ENCODE measurements around the gene TOR1A.
"Not testable (repeated sequence)": the region's sequence is repeated elsewhere in the genome, so short reads cannot be mapped to it uniquely, and the experiment has no call there.

Gene TOR1A

DNA sequence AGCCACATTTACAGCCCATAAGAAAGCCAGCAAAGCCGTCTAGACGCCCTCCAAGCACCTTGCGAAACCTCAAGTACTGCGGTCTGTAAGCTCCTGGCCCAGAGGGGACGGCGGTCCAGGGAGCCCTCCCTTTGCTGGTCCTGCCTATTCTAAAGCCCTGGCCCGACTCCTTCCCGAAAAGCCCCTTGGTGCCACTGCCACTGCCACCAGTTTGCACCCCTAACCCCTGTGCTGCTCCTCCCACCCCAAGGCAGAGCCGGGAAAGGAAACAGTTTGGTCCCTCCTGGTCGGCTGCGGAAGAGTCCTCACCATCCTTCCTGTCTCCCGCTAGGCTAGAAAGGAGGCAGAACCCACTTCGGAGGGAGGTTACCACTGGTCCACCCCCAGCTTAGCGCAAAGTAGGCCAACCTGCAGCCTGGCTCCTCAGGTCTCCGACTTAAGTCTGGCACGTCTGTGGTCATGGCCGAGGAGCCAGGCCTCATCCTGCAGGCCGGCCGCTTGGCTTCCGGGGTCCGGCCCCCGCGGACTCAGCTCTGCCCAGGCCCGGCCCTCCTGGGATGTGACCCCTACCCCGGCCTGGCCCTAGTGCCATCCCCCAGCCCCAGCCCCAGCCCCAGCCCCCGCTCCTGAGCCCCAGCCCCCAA, 916 bp downstream of the TOR1A start:
- peak; percentile 64 for DNase-seq (ENCODE audit: low spot score)

DNA sequence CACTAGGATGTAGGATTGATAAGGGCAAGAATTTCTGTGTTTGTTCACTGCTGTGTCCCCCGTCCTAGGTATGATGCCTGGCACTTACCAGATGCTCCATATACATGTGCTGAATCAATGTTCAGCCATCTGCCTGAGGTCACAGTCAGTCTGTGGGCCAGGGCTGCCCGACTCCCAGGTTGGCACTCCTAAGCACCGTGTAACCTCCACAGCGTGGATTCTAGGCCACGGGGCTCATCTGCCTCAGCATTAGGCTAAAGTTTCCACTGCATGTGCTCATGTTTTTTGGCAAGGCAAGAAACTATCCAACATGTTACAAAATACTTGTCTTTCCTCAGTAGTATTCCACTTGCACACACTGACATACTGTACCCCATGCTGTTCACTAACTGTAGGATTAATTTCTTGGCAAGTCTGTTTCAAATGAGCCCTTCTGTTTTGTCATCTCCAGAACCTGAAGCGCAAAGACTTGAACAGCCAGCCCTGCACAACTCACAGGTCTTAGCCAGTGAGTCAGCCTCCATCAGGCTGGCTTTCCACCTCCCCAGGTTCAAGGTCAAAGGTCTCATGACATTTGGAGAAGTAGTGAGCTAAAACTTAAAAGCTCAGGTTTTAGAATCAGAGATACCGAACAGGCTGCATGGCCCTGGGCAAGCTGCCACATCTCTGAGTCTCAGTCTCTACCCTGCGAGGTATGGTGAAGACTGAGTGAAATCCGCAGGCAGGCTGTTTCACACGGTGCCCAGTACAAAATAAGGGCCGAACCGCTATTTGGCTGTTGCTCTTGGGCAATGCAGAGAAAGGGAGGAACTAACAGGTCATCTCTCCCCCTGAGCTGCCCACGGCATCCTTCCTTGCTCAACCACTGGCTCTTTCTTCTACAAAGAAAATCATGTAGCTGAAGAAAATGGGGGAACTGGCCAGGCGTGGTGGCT, 7.2 kb downstream of the TOR1A start:
- DNase-seq (ENCODE audit: low spot score), result no peak

DNA sequence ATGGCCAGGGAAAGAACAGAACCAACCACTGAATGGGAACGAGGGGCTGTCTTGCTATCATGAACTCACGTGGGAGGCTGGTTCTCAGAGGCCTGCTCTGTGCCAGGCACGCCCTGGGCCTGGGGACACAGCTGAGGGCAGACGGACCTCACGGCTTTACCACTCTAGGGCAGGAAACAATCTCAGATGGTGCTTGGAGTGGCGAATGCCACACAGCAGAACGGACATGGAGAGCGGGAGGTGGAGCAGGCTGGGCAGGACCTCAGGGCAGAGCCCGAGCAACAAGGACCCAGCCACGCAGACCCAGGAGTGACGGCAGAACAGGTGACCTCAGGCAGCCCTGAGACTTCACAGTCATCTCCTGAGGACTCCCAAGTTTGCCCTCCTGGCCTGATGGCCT, 8.7 kb downstream of the TOR1A start:
- no peak for DNase-seq (ENCODE audit: low spot score)

DNA sequence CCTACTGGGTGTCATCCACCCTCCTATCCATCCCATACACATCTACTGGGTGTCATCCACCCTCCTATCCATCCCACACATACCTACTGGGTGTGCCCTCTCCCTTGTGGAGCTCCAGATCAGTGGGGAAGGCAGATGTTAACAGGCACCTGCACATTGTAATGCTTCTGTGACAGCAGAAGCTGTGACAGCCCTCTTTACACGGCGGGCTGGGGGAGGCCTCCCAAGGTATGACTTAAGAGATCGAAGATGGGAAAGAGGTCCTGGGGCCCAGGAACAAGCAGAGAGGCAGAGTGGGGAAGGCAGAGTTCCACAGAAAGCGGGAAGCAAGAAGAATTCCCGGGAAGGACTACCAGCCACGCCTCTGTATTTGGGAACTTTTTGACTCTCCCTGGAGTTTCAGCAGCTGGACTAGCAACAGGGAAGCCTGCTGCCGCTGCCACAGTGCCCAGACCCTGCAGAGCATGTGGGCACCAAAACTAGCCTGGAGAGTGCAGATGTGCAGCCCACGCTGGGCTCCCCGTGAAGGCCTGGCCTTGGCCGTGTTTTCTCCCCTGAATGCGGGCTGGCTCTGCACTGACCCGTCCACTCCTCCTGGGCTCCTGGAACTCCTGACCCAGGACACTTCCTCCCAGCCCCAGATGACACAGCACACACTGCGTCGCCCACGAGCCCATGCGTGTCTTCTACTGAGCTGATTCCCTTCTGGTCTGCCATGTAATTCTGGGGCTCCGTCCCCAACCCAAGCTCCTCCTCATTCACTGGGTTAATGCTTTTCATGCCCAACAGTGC, 9.3 kb downstream of the TOR1A start:
- no peak for DNase-seq (ENCODE audit: low spot score)

DNA sequence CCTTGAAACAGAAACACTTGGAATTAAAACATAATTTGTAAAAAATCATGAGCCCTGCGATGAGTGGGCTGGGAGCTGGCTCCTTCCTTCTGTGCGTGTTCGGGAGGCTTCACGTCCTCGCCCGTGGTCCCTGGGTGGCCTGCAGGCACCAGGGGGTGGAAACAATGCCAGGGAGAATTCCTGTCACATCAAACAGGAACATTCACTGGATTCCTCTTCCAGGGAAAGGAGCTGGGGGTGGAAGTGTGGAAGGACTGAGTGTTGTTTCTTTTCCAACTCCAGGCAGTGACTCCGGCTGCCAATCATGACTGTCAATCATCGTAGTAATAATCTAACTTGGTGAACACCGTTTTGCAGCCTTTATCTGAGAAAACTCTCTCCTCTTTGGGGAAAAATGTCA, 10.3 kb downstream of the TOR1A start:
- DNase-seq (ENCODE audit: low spot score), result no peak

DNA sequence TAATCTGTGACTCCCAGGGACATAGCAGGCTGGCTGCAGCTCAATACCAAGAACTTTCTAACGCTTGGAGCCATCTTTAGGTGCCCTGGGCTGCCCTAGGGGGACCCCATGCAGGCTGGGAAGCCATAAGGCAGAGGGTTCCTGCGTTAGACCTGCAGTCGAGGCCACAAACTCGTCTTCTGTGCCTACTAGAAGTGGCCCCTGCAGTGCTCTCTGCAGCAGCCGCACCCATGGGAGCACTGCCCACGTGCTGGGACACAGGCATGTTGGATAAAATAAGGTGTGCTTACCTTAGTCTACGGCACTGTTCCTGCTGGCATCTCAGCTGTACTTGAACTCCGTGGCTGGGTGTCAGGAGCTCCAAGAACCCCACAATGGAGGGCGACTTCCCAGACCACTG, 11.6 kb downstream of the TOR1A start:
- DNase-seq (ENCODE audit: low spot score), result no peak

DNA sequence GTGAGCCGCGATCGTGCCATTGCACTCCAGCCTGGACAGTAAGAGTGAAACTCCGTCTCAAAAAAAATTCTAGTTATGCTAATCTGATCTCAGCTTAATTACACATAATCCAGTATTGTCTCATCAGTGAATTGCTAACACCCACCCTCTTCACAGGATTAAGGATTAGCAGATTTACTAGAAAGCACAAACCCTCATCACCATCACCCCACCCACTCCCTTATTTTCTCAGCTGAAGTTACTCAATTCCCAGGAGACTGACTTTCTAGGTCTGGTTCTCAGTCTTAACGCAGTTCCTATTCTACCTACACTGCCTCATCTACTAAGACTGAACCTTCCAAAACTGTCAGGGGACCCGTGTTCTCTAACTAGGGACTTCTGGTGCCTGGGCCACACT, 12.0 kb downstream of the TOR1A start:
- DNase-seq (ENCODE audit: low spot score), result no peak

DNA sequence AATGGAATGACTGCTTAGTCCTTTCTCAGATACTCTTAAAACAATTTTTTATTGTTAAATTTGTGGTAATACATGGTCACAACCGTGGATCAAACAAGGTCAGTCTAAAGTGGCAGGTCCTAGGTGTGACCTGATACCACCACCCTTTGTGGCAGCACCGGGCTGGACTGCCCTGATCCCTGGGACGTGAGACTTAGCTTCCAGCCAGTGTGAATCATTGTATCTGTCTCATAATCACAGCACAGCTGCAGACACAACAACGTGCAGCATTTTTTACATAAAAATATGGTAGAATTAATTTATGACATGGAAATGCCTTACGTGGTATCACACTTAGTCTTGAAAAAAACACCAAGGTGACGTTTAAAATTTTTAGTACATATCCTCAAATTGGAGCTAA, 13.1 kb downstream of the TOR1A start:
- DNase-seq (ENCODE audit: low spot score), result no peak

DNA sequence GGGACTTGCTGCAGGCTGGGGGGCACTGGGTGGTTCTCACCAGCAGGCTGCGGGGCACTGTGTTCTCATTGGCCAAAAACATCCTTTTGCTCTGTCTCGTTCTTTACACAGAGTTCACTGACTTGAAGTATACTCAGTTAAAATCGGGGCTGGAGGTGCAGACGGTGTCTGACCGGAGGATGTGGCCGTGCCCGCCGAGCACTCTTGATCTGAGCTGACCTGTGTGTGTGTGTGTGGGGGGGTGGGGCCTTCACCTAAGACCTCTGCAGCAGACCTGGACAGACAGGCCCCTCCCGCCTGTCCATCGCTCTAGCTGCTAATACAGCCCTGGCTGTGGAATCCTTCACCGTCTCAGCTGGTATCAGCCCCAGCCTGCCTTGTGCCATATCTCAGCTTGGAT, 13.8 kb downstream of the TOR1A start:
- DNase-seq (ENCODE audit: low spot score), result no peak

DNA sequence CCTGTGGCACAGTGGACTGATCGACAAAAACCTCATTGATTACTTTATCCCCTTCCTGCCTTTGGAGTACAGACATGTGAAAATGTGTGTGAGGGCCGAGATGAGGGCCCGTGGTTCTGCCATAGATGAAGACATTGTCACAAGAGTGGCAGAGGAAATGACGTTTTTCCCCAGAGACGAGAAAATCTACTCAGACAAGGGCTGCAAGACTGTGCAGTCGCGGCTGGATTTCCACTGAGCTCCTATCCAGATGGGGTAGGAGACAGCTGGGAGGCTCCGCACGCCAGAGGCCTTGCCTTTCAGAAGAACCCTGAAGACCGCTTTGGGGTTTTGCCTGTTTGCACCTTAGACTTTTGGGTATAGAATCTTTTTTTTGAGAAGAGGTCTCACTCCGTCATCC, 14.6 kb downstream of the TOR1A start:
- no peak for DNase-seq (ENCODE audit: low spot score)

DNA sequence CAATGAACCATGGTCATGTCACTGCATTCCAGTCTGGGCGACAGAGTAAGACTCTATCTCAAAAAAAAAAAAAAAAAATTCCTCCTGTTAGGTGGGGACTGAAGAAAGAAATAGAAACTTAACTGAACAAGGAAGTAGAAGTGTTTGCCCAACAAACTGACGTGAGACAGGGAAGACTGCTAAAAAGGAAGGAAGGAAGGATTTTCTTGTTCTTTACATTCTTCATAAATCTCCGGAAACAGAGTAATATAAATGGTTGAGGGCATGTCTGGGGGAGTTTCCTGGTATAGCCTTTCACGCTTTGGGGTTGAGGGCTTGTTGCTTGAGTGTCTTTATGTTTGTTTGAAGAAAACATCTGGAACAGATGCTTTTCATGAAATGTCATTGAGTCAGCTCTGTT, 17.9 kb downstream of the TOR1A start:
- DNase-seq (ENCODE audit: low spot score), result no peak

DNA sequence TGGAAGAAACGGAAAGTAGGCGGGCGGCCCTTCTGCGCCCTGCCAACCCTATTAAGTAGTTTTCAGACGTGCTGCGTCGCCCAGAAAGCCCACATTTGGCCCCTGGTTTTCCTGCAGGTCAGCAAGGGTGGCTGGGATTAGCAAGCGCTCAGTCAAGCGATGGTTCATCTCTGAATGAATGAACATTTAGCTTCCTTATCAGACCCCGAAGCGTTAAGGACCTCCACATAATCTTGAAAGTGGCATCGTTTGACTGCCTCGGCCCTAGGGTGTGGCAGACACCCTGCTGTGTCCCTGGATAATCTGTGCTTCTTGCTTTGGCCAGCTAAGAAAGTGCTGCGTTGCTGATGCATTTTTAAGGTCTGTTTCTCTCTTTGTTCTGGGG, 20.3 kb downstream of the TOR1A start:
- DNase-seq (ENCODE audit: low spot score), result no peak

DNA sequence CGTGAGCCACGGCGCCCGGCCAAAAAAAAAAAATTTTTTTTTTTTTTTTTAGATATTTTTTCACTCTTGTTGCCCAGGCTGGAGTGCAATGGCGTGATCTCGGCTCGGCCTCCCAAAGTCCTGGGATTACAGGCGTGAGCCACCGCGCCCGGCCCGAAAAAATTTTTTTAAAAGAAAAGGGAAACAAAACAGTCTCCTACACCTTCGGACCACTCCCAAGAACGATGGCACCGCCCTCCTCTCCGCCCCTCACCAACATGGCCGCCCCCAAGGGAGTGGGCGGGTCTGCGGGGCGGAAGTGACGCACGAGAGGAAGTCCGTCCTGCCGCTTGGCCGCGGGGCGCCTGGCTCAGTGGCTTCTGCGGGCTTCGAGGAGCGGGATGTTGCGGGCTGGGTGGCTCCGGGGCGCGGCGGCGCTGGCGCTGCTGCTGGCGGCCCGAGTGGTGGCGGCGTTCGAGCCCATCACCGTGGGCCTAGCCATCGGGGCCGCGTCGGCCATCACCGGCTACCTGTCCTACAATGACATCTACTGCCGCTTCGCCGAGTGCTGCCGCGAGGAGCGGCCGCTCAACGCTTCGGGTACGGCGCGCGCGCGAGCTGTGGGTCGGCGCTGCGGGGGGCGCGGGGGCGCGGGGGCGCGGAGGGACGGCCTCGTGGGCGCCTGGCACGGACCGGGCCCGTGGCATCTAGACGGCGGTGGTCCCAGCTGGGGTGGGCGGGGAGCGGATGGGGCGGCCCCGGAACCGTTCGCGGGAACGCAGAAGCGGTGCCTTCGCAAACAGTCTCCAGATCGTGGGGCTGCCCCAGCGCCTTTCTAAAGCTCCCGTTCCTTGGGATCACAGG, 20.9 kb downstream of the TOR1A start, which contains the start of gene TOR1B:
Gene TOR1B (plus strand): TSS at position 352 of the 843 bp plus-strand sequence. CDS start 29 bp downstream, at position 381.
- peak; percentile 96 for DNase-seq (ENCODE audit: low spot score)

DNA sequence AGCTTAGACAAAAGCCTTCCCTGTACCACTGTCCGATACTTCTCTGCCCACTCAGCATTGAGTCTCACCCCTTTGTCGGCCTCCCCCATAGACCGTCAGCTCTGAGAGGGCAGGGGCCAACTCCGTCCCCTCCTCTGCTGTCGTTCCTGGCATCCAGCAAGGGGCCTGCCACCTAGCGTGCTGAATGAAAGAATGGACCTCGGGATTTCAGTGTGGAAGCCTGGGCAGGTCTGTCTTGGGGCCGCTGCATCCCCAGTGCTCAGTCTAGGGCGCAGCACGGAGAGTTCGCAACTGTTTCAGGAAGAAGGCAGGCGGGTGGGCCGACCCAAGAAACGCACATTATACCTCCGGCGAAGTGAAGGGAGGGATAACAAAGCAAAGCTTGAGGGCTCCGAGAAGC, 22.4 kb downstream of the TOR1A start:
- DNase-seq (ENCODE audit: low spot score), result no peak

DNA sequence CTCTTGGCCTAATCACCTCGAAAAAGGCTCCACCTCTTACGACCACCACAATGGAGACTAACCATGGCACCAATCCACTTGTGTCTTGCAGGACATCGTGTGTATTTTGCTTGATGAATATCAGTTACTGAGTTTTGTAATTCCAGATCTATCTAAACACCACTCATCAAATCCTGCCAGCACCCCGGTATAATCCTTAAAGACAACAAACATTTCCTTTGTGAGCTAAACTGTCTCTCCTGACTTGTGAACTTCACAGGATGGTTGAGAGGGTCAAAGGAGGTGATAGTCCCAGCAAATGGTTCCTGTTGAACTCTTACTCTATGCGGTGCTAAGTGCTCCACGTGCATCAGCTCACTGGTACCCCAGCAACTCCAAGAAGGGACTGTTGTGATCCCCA, 25.0 kb downstream of the TOR1A start:
- DNase-seq (ENCODE audit: low spot score), result no peak

DNA sequence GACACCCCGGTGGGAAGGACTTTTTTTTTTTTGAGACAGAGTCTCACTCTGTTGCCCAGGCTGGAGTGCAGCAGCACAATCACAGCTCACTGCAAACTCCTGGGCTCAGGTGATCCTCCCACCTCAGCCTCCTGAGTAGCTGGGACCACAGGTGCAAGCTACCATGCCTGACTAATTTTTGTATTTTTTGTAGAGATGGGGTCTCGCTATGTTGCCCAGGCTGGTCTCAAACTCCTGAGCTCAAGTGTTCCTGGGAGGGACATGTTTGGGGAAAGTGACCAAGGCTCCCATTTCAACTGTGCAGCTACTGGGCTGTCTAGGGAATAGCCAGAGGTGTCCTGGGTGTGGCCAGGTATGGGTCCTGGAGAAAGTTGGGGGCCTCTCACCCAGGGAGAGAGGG, 27.9 kb downstream of the TOR1A start:
- not testable (repeated sequence) for DNase-seq (ENCODE audit: low spot score)

DNA sequence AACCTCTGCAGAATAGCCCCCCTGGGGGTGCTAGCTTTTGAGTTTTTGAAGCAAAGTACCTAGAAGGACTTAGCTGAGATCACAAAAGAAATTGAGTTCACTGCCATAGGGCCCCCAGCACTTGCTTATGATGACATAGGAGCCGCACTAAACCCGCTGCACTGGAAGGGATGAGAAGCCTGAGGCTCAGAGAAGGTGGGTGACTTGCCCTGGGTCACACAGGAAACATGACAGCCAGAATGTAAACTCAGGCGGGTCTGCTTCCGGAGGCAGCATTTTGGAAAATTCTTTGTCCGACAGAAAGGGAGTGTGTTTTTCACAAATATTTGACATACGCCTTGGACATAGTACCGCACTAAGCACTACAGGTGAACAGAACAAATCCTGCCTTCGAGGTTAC, 29.4 kb downstream of the TOR1A start:
- no peak for DNase-seq (ENCODE audit: low spot score)

DNA sequence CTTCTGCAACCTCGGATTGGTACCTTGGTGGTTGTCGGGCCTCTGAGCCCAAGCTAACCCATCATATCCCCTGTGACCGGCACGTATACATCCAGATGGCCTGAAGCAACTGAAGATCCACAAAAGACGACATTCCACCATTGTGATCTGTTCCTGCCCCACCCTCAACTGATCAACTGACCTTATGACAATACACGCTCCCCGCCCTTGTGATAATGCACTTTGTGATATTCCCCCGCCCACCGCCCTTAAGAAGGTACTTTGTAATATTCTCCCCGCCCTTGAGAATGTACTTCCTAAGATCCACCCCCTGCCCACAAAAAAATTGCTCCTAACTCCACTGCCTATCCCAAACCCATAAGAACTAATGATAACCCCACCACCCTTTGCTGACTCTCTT, 37.5 kb downstream of the TOR1A start:
- no peak for DNase-seq (ENCODE audit: low spot score)

DNA sequence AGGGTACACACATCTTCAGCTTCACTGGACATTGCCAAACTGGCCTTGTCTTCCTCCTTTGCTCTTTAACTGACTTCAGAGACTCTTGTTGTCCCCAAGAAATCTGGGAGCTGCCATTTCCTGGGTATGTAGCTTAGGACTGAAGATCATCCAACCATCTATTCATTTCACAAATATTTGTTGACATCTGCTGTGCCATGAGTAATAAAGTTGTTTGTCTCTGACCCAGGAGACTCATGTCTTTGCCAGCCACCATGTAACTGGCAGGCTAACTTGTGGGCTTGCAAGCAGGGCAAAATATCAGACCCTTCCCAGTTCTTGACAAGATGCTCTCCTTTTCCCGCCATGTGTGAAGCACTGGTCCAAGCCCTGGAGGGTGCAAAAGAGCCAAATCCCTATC, 38.1 kb downstream of the TOR1A start:
- DNase-seq (ENCODE audit: low spot score), result no peak

DNA sequence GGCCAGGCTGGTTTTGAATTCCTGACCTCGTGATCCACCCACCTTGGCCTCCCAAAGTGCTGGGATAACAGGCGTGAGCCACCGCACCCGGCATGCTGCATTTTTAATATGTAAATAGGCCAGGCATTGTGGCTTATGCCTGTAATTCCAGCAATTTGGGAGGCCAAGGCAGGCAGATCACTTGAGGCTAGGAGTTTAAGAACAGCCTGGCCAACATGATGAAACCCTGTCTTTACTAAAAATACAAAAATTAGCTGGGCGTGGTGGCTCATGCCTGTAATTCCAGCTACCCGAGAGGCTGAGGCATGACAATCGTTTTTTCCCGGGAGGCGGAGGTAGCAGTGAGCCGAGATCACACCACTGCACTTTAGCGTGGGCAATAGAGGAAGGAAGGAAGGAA, 39.0 kb downstream of the TOR1A start:
- not testable (repeated sequence) for DNase-seq (ENCODE audit: low spot score)

DNA sequence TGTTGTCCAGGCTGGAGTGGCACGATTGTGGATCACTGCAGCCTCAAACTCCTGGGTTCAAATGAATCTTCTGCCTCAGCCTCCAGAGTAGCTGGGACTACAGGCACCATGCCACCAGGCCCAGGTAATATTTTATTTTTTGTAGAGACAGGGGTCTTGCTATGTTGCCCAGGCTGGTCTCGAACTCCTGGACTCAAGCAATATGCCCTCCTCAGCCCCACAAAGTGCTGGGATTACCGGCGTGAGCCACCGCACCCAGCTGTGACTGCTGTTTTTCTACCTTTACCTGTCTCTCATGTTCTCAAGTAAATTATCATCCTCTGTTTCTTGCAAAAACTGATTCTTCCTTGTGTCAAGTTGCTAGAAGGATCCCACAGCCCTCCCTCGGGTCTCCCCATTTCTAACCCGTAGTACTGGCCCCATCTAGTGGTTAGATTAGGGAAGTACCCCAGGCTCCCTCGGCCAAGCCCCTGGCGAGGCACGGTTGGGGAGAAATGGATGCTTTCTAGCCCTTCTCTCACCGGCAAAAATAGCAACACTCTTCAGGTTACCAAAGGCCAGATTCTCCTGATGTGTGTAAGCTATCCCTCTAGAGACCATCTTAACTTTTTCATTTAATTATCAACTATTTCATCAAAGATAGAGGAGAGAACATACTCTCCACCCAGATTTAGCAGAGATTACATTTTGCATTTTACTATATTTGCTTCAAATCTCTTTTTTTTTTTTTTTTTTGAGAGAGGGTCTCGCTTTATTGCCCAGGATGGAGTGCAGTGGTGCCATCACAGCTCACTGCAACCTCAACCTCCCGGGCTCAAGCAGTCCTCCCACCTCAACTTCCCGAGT, 40.2 kb downstream of the TOR1A start:
- DNase-seq (ENCODE audit: low spot score), result peak; percentile 92
